ENCODE data around the gene EML4. TPM values are rescaled to one million over a fixed set of nuclear protein-coding genes. Genes with fewer than 3 reads are reported as not detected.

The EML4 gene
- total and polyA plus RNA-seq, 2 of the 13 experiments (the other 11 are each of a cell fraction or from before 2014, with no cell fraction given) = 243 to 476 TPM

DNA sequence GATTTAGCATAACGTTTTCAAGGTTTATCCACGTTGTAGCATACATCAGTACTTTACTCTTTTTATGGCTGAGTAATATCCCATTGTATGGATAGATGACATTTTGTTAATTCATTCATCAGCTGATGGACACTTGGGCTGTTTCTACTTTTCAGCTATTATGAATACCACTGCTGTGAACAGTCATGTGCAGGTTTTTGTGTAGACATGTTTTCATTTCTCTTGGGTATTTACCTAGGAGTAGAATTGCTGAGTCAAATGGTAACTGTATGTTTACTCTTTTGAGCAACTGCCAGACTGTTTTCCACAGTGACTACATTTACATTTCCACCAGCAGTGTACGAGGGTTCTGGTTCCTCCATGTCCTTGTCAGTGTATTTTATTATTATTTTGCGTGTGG is 158.0 kb downstream of the EML4 start:
- Histone ChIP-seq H3K9me3 (ENCODE audit: low read length) (no peaks in the 10 kb centered on the region), H3K4me2 (ENCODE audit: low read depth, low read length) (no peak overlapping the region), H3K9ac (ENCODE audit: insufficient read depth, low read depth, low read length) (no peak overlapping the region), H3K4me1 (ENCODE audit: insufficient read depth, low read length) (peaks cover 50% of the 10 kb centered on the region), H3K4me3 (replicated peaks in 1 of 3; ENCODE audit: insufficient read depth in 1 of 3, low read depth in 2 of 3, low read length in 3 of 3) (no peak overlapping the region), H4K20me1 (ENCODE audit: insufficient read depth, low read length) (peaks cover 65% of the 10 kb centered on the region), H3K27ac (ENCODE audit: extremely low read length, insufficient read depth, low read length) (peak overlapping the region; percentile 19), H3K79me2 (ENCODE audit: insufficient read depth, low read length) (no peaks in the 10 kb centered on the region), H3K36me3 (replicated peaks in 1 of 2; ENCODE audit: control insufficient read depth in 1 of 2, insufficient read depth in 2 of 2, low read length in 2 of 2) (peaks cover 29 to 93% of the 10 kb centered on the region in 2 experiments), H3K27me3 (ENCODE audit: control insufficient read depth in 1 of 2, insufficient read depth in 2 of 2, low read length in 2 of 2) (no peaks in the 10 kb centered on the region), H2AFZ (ENCODE audit: low read length) (no peak overlapping the region)
- POLR2A ChIA-PET = interaction anchor here (1.4 kb wide), 1 partner anchor 33 kb away, joined by 3 read pairs; no protein-coding TSS in a partner anchor
- intact Hi-C loops (cut with micrococcal nuclease; ENCODE audit: unreplicated experiment) = loop anchor here (5.0 kb wide), 1 partner anchor 235 kb away; no protein-coding TSS in a partner anchor
- ATAC-seq = peak; percentile 30
- in situ Hi-C loops (cut with HindIII; ENCODE audit: extremely low pct_ligation_motif_present, low pct_unique_long_range_greater_than_20kb) = no loop called here
- no TSS peak for BruUV-seq (replicated peaks)
- CTCF ChIA-PET (ENCODE audit: low intra/inter-chr PET ratio, low total read pairs) = no interaction called here
- WGBS (ENCODE audit: low lambda C conversion rate) = 75% methylated on average over 4 of the region's 4 CpGs
- DNase-seq (ENCODE audit: low spot score) = peak; percentile 72
- no peak for FAIRE-seq
- TF ChIP-seq NR2C2 (CRISPR knock-in tag; IDR thresholded peaks at IDR 0.05; ENCODE audit: borderline replicate concordance) = no peak
- TF ChIP-seq ZNF430 (CRISPR knock-in tag; IDR thresholded peaks at IDR 0.05) = no peak
- TF ChIP-seq NFE2L2 (IDR thresholded peaks at IDR 0.05; ENCODE audit: low read length) = peak; percentile 40; the same call in 1 of the 2 replicates
- TF ChIP-seq NR2F6 (IDR thresholded peaks at IDR 0.05) = no peak
- TF ChIP-seq NR2F6 (CRISPR knock-in tag; IDR thresholded peaks at IDR 0.05) = no peak
- no peak for TF ChIP-seq TRAFD1 (CRISPR knock-in tag; IDR thresholded peaks at IDR 0.05; ENCODE audit: borderline replicate concordance)
- TF ChIP-seq BORCS8-MEF2B (CRISPR knock-in tag; IDR thresholded peaks at IDR 0.05) = no peak
- no peak for TF ChIP-seq ZNF629 (CRISPR knock-in tag; conservative IDR thresholded peaks at IDR 0.05)
- 0 out of 2 replicates have a peak, but pooled peaks have one; percentile 26 for TF ChIP-seq RNF219 (CRISPR knock-in tag; IDR thresholded peaks at IDR 0.05)
- no peak for TF ChIP-seq SP140L (CRISPR knock-in tag; IDR thresholded peaks at IDR 0.05; ENCODE audit: borderline replicate concordance)
- peak; percentile 19; the same call in 1 of the 2 replicates for TF ChIP-seq HMG20A (CRISPR knock-in tag; IDR thresholded peaks at IDR 0.05; ENCODE audit: borderline replicate concordance)
- no peak for TF ChIP-seq ZKSCAN1 (IDR thresholded peaks at IDR 0.05; ENCODE audit: low read length)
- no peak for TF ChIP-seq ARNTL (CRISPR knock-in tag; IDR thresholded peaks at IDR 0.05)
- TF ChIP-seq SP5 (CRISPR knock-in tag; IDR thresholded peaks at IDR 0.05; ENCODE audit: borderline replicate concordance, low read depth) = no peak
- TF ChIP-seq, protein P1, sequence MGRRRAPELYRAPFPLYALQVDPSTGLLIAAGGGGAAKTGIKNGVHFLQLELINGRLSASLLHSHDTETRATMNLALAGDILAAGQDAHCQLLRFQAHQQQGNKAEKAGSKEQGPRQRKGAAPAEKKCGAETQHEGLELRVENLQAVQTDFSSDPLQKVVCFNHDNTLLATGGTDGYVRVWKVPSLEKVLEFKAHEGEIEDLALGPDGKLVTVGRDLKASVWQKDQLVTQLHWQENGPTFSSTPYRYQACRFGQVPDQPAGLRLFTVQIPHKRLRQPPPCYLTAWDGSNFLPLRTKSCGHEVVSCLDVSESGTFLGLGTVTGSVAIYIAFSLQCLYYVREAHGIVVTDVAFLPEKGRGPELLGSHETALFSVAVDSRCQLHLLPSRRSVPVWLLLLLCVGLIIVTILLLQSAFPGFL (CRISPR knock-in tag; IDR thresholded peaks at IDR 0.05) = no peak
- no peak for TF ChIP-seq SNAPC2 (CRISPR knock-in tag; IDR thresholded peaks at IDR 0.05)
- TF ChIP-seq ZNF777 (CRISPR knock-in tag; IDR thresholded peaks at IDR 0.05) = no peak
- no peak for TF ChIP-seq E2F5 (CRISPR knock-in tag; conservative IDR thresholded peaks at IDR 0.05)
- TF ChIP-seq NCOR1 (IDR thresholded peaks at IDR 0.05; ENCODE audit: borderline replicate concordance, low read length) = no peak
- TF ChIP-seq ZNF274 (CRISPR knock-in tag; IDR thresholded peaks at IDR 0.05) = no peak

Measured in HepG2 (cell line).